Measurements from ENCODE around the gene OR10G6. TPM values are rescaled to one million over a fixed set of nuclear protein-coding genes. Genes with fewer than 3 reads are reported as not detected.

Gene OR10G6
- total and polyA plus RNA-seq, 2 experiments from 2014 or later: not detected

DNA sequence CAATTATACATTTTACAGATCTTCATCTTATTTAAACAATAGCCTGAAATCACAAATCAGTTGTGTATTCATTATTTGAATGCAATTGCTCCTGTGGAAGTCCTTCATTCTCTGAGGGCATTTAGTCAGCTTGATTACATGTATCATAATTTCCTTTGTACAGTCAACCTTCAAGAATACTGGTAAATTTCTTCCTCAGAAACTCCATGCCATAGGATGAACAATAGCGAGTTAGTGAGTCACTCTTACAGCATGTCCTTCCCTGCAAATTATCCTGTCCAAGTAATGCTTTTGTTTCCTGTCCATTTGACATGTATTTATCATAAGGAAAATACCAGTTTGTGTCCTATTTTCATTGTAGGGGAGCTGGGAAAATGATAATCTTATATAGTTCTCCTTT is 21.1 kb downstream of the OR10G6 start:
- no peak for TF ChIP-seq EZH2 (IDR thresholded peaks at IDR 0.05; ENCODE audit: low read depth, unreplicated experiment)
- no peak for TF ChIP-seq STAT1 (IDR thresholded peaks at IDR 0.05; ENCODE audit: unreplicated experiment)
- TF ChIP-seq JUNB (IDR thresholded peaks at IDR 0.05; ENCODE audit: unreplicated experiment): no peak
- Histone ChIP-seq H3K27me3 (ENCODE audit: insufficient read depth) (no peaks in the 10 kb centered on the region), H2AFZ (no peak overlapping the region), H3K4me3 (no peak overlapping the region), H3K36me3 (ENCODE audit: insufficient read depth) (no peaks in the 10 kb centered on the region), H3K4me2 (no peak overlapping the region), H3K27ac (ENCODE audit: low read depth) (no peak overlapping the region), H3K9me2 (ENCODE audit: insufficient read depth) (no peaks in the 10 kb centered on the region), H4K20me1 (replicated peaks; ENCODE audit: insufficient read depth) (no peaks in the 10 kb centered on the region), H3F3A (replicated peaks; ENCODE audit: low read depth) (no peaks in the 10 kb centered on the region), H3K79me2 (replicated peaks; ENCODE audit: insufficient read depth) (no peaks in the 10 kb centered on the region), H3K4me1 (ENCODE audit: insufficient read depth) (no peaks in the 10 kb centered on the region)
- DNase-seq (ENCODE audit: low spot score): no peak
- H3K36me3 Mint-ChIP-seq (ENCODE audit: low read depth): no peaks in the 10 kb centered on the region
- ATAC-seq: no peak
- peaks cover under 1% of the 10 kb centered on the region; the same call in 1 of the 3 replicates for H3K9me3 Mint-ChIP-seq
- no peak overlapping the region for H3K27ac Mint-ChIP-seq
- no peak overlapping the region for H3K4me3 Mint-ChIP-seq
- peaks cover 5% of the 10 kb centered on the region for H3K27me3 Mint-ChIP-seq (ENCODE audit: insufficient read depth, low read depth, poor library complexity)
- H3K4me1 Mint-ChIP-seq: peaks cover 5% of the 10 kb centered on the region; the same call in 2 of the 3 replicates

DNA sequence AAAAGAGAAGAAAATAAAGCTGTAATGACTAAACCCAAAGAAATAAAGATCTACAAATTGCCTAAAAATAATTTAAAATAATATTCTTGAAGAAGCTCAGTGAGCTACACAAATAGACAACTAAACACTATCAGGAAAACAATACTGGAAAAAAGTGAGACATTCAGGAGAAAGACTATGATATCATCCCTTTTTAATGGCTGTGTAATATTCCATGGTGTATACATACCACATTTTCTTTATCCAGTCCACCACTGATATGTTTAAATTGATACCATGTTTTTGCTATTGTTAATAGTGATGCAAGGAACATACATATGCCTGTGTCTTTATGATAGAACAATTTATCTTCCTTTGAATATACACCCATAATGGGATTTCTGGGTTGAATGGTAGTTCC is 38.2 kb downstream of the OR10G6 start:
- no peaks in the 10 kb centered on the region for H3K9me2 ChIP-seq (ENCODE audit: insufficient read depth)
- H3K4me3 ChIP-seq: no peak overlapping the region
- DNase-seq (ENCODE audit: low spot score) (no peak), ATAC-seq (no peak)
- Mint-ChIP-seq H3K4me1 (no peaks in the 10 kb centered on the region), H3K27me3 (ENCODE audit: insufficient read depth, low read depth, poor library complexity) (no peaks in the 10 kb centered on the region), H3K4me3 (no peak overlapping the region), H3K9me3 (peaks cover 7% of the 10 kb centered on the region; the same call in 2 of the 3 replicates), H3K36me3 (ENCODE audit: low read depth) (peaks cover 2% of the 10 kb centered on the region; the same call in 1 of the 3 replicates), H3K27ac (no peak overlapping the region)
- no peaks in the 10 kb centered on the region for H4K20me1 ChIP-seq (replicated peaks; ENCODE audit: insufficient read depth)
- no peak overlapping the region for H2AFZ ChIP-seq
- H3K27ac ChIP-seq (ENCODE audit: low read depth): no peak overlapping the region
- H3K27me3 ChIP-seq (ENCODE audit: insufficient read depth): no peaks in the 10 kb centered on the region
- no peak overlapping the region for H3K4me2 ChIP-seq
- H3K4me1 ChIP-seq (ENCODE audit: insufficient read depth): no peaks in the 10 kb centered on the region
- no peaks in the 10 kb centered on the region for H3F3A ChIP-seq (replicated peaks; ENCODE audit: low read depth)
- H3K36me3 ChIP-seq (ENCODE audit: insufficient read depth): no peaks in the 10 kb centered on the region
- no peaks in the 10 kb centered on the region for H3K79me2 ChIP-seq (replicated peaks; ENCODE audit: insufficient read depth)
- TF ChIP-seq EZH2 (IDR thresholded peaks at IDR 0.05; ENCODE audit: low read depth, unreplicated experiment) (no peak), ETS1 (IDR thresholded peaks at IDR 0.05) (no peak), STAT1 (IDR thresholded peaks at IDR 0.05; ENCODE audit: unreplicated experiment) (no peak), JUNB (IDR thresholded peaks at IDR 0.05; ENCODE audit: unreplicated experiment) (no peak), ZNF331 (CRISPR knock-in tag; IDR thresholded peaks at IDR 0.05; ENCODE audit: low read depth) (no peak), EZH2phosphoT487 (IDR thresholded peaks at IDR 0.05; ENCODE audit: unreplicated experiment) (no peak), NANOG (IDR thresholded peaks at IDR 0.05; ENCODE audit: borderline replicate concordance) (no peak)
- TF ChIP-seq, protein P1, sequence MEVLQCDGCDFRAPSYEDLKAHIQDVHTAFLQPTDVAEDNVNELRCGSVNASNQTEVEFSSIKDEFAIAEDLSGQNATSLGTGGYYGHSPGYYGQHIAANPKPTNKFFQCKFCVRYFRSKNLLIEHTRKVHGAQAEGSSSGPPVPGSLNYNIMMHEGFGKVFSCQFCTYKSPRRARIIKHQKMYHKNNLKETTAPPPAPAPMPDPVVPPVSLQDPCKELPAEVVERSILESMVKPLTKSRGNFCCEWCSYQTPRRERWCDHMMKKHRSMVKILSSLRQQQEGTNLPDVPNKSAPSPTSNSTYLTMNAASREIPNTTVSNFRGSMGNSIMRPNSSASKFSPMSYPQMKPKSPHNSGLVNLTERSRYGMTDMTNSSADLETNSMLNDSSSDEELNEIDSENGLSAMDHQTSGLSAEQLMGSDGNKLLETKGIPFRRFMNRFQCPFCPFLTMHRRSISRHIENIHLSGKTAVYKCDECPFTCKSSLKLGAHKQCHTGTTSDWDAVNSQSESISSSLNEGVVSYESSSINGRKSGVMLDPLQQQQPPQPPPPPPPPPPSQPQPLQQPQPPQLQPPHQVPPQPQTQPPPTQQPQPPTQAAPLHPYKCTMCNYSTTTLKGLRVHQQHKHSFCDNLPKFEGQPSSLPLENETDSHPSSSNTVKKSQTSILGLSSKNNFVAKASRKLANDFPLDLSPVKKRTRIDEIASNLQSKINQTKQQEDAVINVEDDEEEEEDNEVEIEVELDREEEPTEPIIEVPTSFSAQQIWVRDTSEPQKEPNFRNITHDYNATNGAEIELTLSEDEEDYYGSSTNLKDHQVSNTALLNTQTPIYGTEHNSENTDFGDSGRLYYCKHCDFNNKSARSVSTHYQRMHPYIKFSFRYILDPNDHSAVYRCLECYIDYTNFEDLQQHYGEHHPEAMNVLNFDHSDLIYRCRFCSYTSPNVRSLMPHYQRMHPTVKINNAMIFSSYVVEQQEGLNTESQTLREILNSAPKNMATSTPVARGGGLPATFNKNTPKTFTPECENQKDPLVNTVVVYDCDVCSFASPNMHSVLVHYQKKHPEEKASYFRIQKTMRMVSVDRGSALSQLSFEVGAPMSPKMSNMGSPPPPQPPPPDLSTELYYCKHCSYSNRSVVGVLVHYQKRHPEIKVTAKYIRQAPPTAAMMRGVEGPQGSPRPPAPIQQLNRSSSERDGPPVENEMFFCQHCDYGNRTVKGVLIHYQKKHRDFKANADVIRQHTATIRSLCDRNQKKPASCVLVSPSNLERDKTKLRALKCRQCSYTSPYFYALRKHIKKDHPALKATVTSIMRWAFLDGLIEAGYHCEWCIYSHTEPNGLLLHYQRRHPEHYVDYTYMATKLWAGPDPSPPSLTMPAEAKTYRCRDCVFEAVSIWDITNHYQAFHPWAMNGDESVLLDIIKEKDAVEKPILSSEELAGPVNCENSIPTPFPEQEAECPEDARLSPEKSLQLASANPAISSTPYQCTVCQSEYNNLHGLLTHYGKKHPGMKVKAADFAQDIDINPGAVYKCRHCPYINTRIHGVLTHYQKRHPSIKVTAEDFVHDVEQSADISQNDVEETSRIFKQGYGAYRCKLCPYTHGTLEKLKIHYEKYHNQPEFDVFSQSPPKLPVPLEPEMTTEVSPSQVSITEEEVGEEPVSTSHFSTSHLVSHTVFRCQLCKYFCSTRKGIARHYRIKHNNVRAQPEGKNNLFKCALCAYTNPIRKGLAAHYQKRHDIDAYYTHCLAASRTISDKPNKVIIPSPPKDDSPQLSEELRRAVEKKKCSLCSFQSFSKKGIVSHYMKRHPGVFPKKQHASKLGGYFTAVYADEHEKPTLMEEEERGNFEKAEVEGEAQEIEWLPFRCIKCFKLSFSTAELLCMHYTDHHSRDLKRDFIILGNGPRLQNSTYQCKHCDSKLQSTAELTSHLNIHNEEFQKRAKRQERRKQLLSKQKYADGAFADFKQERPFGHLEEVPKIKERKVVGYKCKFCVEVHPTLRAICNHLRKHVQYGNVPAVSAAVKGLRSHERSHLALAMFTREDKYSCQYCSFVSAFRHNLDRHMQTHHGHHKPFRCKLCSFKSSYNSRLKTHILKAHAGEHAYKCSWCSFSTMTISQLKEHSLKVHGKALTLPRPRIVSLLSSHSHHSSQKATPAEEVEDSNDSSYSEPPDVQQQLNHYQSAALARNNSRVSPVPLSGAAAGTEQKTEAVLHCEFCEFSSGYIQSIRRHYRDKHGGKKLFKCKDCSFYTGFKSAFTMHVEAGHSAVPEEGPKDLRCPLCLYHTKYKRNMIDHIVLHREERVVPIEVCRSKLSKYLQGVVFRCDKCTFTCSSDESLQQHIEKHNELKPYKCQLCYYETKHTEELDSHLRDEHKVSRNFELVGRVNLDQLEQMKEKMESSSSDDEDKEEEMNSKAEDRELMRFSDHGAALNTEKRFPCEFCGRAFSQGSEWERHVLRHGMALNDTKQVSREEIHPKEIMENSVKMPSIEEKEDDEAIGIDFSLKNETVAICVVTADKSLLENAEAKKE (CRISPR knock-in tag; IDR thresholded peaks at IDR 0.05): no peak
- TF ChIP-seq, protein P2, sequence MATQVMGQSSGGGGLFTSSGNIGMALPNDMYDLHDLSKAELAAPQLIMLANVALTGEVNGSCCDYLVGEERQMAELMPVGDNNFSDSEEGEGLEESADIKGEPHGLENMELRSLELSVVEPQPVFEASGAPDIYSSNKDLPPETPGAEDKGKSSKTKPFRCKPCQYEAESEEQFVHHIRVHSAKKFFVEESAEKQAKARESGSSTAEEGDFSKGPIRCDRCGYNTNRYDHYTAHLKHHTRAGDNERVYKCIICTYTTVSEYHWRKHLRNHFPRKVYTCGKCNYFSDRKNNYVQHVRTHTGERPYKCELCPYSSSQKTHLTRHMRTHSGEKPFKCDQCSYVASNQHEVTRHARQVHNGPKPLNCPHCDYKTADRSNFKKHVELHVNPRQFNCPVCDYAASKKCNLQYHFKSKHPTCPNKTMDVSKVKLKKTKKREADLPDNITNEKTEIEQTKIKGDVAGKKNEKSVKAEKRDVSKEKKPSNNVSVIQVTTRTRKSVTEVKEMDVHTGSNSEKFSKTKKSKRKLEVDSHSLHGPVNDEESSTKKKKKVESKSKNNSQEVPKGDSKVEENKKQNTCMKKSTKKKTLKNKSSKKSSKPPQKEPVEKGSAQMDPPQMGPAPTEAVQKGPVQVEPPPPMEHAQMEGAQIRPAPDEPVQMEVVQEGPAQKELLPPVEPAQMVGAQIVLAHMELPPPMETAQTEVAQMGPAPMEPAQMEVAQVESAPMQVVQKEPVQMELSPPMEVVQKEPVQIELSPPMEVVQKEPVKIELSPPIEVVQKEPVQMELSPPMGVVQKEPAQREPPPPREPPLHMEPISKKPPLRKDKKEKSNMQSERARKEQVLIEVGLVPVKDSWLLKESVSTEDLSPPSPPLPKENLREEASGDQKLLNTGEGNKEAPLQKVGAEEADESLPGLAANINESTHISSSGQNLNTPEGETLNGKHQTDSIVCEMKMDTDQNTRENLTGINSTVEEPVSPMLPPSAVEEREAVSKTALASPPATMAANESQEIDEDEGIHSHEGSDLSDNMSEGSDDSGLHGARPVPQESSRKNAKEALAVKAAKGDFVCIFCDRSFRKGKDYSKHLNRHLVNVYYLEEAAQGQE (IDR thresholded peaks at IDR 0.05; ENCODE audit: unreplicated experiment): no peak
